SHP77 (cell line): ENCODE results near the gene CWC27.
"Not testable (repeated sequence)": the region's sequence is repeated elsewhere in the genome, so short reads cannot be mapped to it uniquely, and the experiment has no call there.

ENCODE experiments used
- DNase-seq, 2 experiments: peaks; one replicate each; lab custom pipeline; 2025; lab: John Stamatoyannopoulos, UW

CWC27 gene

GRCh38 chr5:64788156-64788555, 19.4 kb downstream of the CWC27 start:
- DNase-seq: no peak

- DNase-seq: no peak
Observed at GRCh38 chr5:64789457-64789856, 20.7 kb downstream of the CWC27 start.

- no peak for DNase-seq
Observed at GRCh38 chr5:64790210-64790609, 21.5 kb downstream of the CWC27 start.

- no peak for DNase-seq
Observed at GRCh38 chr5:64792469-64792868, 23.7 kb downstream of the CWC27 start.

GRCh38 chr5:64794053-64794770, 25.5 kb downstream of the CWC27 start:
- DNase-seq: no peak

- DNase-seq: no peak
Observed at GRCh38 chr5:64796301-64796700, 27.6 kb downstream of the CWC27 start.

GRCh38 chr5:64800926-64801325, 32.2 kb downstream of the CWC27 start:
- no peak for DNase-seq

- DNase-seq: no peak
Observed at GRCh38 chr5:64806537-64806936, 37.8 kb downstream of the CWC27 start.

- DNase-seq: no peak
Observed at GRCh38 chr5:64807520-64807919, 38.8 kb downstream of the CWC27 start.

- peak; percentile 24 to 47 for DNase-seq
Observed at GRCh38 chr5:64811050-64811640, 42.4 kb downstream of the CWC27 start.

- no peak for DNase-seq
Observed at GRCh38 chr5:64814073-64814472, 45.3 kb downstream of the CWC27 start.

GRCh38 chr5:64818245-64818644, 49.5 kb downstream of the CWC27 start:
- DNase-seq: no peak

GRCh38 chr5:64819345-64819744, 50.6 kb downstream of the CWC27 start:
- not testable (repeated sequence) for DNase-seq

- DNase-seq: no peak
Observed at GRCh38 chr5:64822320-64822719, 53.6 kb downstream of the CWC27 start.

GRCh38 chr5:64826541-64826940, 57.8 kb downstream of the CWC27 start:
- no peak for DNase-seq

GRCh38 chr5:64827703-64828102, 59.0 kb downstream of the CWC27 start:
- DNase-seq: no peak

GRCh38 chr5:64830650-64831049, 61.9 kb downstream of the CWC27 start:
- DNase-seq: not testable (repeated sequence)

- DNase-seq: no peak
Observed at GRCh38 chr5:64831996-64832395, 63.3 kb downstream of the CWC27 start.

GRCh38 chr5:64834037-64834436, 65.3 kb downstream of the CWC27 start:
- no peak for DNase-seq

GRCh38 chr5:64834611-64835010, 65.9 kb downstream of the CWC27 start:
- DNase-seq: no peak

GRCh38 chr5:64835266-64835665, 66.5 kb downstream of the CWC27 start:
- DNase-seq: no peak

GRCh38 chr5:64836190-64836755, 67.5 kb downstream of the CWC27 start:
- no peak for DNase-seq

GRCh38 chr5:64836786-64837185, 68.1 kb downstream of the CWC27 start:
- no peak for DNase-seq

- no peak for DNase-seq
Observed at GRCh38 chr5:64838376-64838775, 69.6 kb downstream of the CWC27 start.
